ENCODE data around the gene GET3. TPM values are rescaled to one million over a fixed set of nuclear protein-coding genes. Genes with fewer than 3 reads are reported as not detected.

The GET3 gene
- total RNA-seq, 2 donors from 2014 or later = 30.7 to 50.0 TPM

DNA sequence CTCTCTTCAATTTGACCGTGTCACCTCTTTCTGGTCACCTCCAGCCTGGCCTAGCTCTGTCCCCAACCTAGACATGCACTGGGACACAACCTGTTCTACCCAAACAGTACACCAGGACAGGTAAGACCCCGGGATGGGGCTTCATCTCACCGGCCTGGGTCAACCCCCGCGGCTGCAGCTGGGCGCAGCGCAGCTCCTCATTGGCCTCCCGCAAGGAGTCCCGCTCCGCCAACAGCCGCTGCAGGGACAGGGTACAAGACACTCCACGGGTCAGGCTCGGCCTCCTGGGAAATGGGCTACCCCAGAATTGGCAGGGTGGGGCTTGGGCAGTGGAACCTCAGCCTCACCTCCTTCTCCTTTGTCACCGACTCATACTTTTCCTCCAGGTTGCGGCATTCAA is 30.4 kb downstream of the GET3 start:
- Histone ChIP-seq H3K9me3 (no peaks in the 10 kb centered on the region), H3K27me3 (replicated peaks; ENCODE audit: insufficient read depth) (no peaks in the 10 kb centered on the region), H3K27ac (no peak overlapping the region), H3K4me1 (ENCODE audit: control insufficient read depth in 1 of 2, low read depth in 2 of 2) (peaks cover 0 to 17% of the 10 kb centered on the region in 2 donors), H3K4me3 (no peak overlapping the region), H3K36me3 (peaks cover 22% of the 10 kb centered on the region)
- TF ChIP-seq, protein P1, sequence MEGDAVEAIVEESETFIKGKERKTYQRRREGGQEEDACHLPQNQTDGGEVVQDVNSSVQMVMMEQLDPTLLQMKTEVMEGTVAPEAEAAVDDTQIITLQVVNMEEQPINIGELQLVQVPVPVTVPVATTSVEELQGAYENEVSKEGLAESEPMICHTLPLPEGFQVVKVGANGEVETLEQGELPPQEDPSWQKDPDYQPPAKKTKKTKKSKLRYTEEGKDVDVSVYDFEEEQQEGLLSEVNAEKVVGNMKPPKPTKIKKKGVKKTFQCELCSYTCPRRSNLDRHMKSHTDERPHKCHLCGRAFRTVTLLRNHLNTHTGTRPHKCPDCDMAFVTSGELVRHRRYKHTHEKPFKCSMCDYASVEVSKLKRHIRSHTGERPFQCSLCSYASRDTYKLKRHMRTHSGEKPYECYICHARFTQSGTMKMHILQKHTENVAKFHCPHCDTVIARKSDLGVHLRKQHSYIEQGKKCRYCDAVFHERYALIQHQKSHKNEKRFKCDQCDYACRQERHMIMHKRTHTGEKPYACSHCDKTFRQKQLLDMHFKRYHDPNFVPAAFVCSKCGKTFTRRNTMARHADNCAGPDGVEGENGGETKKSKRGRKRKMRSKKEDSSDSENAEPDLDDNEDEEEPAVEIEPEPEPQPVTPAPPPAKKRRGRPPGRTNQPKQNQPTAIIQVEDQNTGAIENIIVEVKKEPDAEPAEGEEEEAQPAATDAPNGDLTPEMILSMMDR (IDR thresholded peaks at IDR 0.05) = no peak
- ATAC-seq (ENCODE audit: insufficient number of reproducible peaks, low FRiP score, low read depth) = no peak
- no peak for DNase-seq (ENCODE audit: low spot score)

- Histone ChIP-seq H3K9me3 (no peaks in the 10 kb centered on the region), H3K4me3 (no peak overlapping the region), H3K4me1 (ENCODE audit: control insufficient read depth in 1 of 2, low read depth in 2 of 2) (peaks cover 4 to 37% of the 10 kb centered on the region in 2 donors), H3K27ac (no peak overlapping the region), H3K36me3 (peaks cover 12% of the 10 kb centered on the region), H3K27me3 (replicated peaks; ENCODE audit: insufficient read depth) (no peaks in the 10 kb centered on the region)
- DNase-seq (ENCODE audit: low spot score) (no peak), ATAC-seq (ENCODE audit: insufficient number of reproducible peaks, low FRiP score, low read depth) (no peak)
- TF ChIP-seq, protein P1 (IDR thresholded peaks at IDR 0.05) = no peak
Observed at GRCh38 chr19:12769689-12770088, 32.4 kb downstream of the GET3 start.

GRCh38 chr19:12770922-12771321 is 33.6 kb downstream of the GET3 start:
- Histone ChIP-seq H3K4me1 (ENCODE audit: control insufficient read depth in 1 of 2, low read depth in 2 of 2) (peaks cover 4 to 42% of the 10 kb centered on the region in 2 donors), H3K27me3 (replicated peaks; ENCODE audit: insufficient read depth) (no peaks in the 10 kb centered on the region), H3K27ac (no peak overlapping the region), H3K36me3 (peaks cover 10% of the 10 kb centered on the region), H3K4me3 (no peak overlapping the region), H3K9me3 (no peaks in the 10 kb centered on the region)
- ATAC-seq (ENCODE audit: insufficient number of reproducible peaks, low FRiP score, low read depth) (no peak), DNase-seq (ENCODE audit: low spot score) (no peak)
- TF ChIP-seq, protein P1 (IDR thresholded peaks at IDR 0.05) = no peak

DNA sequence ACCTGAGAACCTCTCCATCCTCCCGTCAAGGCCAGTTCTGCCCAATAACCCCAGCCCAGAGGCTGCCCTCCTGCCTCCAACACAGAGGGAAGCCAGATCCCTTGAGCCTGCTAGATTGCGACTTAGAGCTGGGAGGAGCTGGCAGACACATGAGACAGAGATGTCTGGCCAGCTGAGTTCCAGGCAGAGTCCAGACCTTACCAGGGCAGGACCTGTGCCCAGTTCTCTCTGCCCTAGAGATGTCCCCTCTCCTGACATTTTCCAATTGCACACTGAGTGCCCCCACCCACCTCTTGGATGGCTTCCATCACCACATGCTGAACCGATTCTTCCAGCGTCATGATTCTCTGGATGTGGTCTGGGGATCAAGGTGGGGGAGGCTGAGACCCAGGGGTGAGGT is 35.0 kb downstream of the GET3 start:
- Histone ChIP-seq H3K27ac (peak overlapping the region; percentile 83 to 84), H3K36me3 (peaks cover 9% of the 10 kb centered on the region), H3K27me3 (replicated peaks; ENCODE audit: insufficient read depth) (no peaks in the 10 kb centered on the region), H3K4me3 (no peak overlapping the region), H3K4me1 (ENCODE audit: control insufficient read depth in 1 of 2, low read depth in 2 of 2) (peaks cover 5 to 45% of the 10 kb centered on the region in 2 donors), H3K9me3 (no peaks in the 10 kb centered on the region)
- ATAC-seq (ENCODE audit: insufficient number of reproducible peaks, low FRiP score, low read depth) (no peak), DNase-seq (ENCODE audit: low spot score) (no peak)
- TF ChIP-seq, protein P1 (IDR thresholded peaks at IDR 0.05) = no peak

- peaks cover 3% of the 10 kb centered on the region for H3K36me3 ChIP-seq
- TF ChIP-seq, protein P1 (IDR thresholded peaks at IDR 0.05) = peak; percentile 31
- DNase-seq (ENCODE audit: low spot score) (no peak), ATAC-seq (ENCODE audit: insufficient number of reproducible peaks, low FRiP score, low read depth) (no peak)
- no peak overlapping the region for H3K4me3 ChIP-seq
- no peaks in the 10 kb centered on the region for H3K27me3 ChIP-seq (replicated peaks; ENCODE audit: insufficient read depth)
- H3K9me3 ChIP-seq = no peaks in the 10 kb centered on the region
- H3K4me1 ChIP-seq (ENCODE audit: control insufficient read depth in 1 of 2, low read depth in 2 of 2) = peaks cover 7 to 56% of the 10 kb centered on the region in 2 donors
- H3K27ac ChIP-seq = peak overlapping the region; percentile 83 to 84
Observed at GRCh38 chr19:12773571-12773970, 36.3 kb downstream of the GET3 start.
